GM12801 (cell line): ENCODE measurements around the gene ZDHHC17.

Source experiments
- TF ChIP-seq, protein P1 (sequence below): IDR thresholded peaks from one replicate; pipeline ENCODE4 v1.5.1; 2011; ENCODE audit warnings: control low read depth; ENCODE audit not compliant: insufficient read length; ENCODE audit errors: extremely low read depth

The ZDHHC17 gene

GRCh38 chr12:76789335-76790050, 25.6 kb downstream of the ZDHHC17 start:
- TF ChIP-seq, protein P1, sequence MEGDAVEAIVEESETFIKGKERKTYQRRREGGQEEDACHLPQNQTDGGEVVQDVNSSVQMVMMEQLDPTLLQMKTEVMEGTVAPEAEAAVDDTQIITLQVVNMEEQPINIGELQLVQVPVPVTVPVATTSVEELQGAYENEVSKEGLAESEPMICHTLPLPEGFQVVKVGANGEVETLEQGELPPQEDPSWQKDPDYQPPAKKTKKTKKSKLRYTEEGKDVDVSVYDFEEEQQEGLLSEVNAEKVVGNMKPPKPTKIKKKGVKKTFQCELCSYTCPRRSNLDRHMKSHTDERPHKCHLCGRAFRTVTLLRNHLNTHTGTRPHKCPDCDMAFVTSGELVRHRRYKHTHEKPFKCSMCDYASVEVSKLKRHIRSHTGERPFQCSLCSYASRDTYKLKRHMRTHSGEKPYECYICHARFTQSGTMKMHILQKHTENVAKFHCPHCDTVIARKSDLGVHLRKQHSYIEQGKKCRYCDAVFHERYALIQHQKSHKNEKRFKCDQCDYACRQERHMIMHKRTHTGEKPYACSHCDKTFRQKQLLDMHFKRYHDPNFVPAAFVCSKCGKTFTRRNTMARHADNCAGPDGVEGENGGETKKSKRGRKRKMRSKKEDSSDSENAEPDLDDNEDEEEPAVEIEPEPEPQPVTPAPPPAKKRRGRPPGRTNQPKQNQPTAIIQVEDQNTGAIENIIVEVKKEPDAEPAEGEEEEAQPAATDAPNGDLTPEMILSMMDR = no peak

- TF ChIP-seq, protein P1 = no peak
These were observed 26.9 kb downstream of the ZDHHC17 start for GRCh38 chr12:76790564-76791552.

DNA sequence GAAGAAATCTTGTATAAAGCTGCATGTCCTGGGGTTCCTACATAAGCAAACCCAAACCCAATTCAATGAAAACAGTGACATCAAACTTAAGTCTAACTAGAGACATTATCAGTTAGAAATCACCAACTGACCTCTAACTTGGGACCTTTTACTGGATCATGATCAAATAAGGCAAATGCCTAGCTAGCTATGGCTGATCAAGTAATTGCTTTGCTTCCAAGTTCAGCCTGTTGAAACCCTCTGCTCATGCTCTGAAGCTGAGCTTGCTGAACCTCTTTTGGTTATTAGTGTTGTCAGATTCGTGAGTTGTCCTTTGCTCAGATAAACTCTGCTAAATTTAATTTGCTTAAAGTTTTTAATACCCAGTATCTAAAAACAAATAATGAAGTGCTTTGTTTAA, 28.9 kb downstream of the ZDHHC17 start:
- TF ChIP-seq, protein P1 = no peak

- TF ChIP-seq, protein P1 = no peak
These were observed 34.9 kb downstream of the ZDHHC17 start for GRCh38 chr12:76798864-76799263.

- TF ChIP-seq, protein P1 = no peak
These were observed 35.4 kb downstream of the ZDHHC17 start for GRCh38 chr12:76799362-76799761.

DNA sequence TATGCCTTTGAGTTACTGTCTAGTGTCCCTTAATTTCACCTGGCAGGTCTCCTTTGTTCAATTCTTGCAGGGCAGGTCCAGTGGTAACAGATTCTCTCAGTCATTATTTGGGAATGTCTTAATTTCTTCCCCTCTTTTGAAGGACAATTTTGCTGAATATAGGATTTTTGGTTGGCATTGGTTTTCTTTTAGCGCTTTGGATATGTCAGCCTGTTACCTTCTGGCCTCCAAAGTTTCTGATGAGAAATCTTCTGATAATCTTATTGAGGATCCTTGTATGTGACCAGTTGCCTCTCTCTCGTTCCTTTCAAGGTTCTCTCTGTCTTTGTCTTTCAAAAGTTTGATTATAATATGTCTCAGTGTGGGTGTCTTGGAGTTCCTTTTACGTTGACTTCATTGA, 38.1 kb downstream of the ZDHHC17 start:
- TF ChIP-seq, protein P1 = no peak

DNA sequence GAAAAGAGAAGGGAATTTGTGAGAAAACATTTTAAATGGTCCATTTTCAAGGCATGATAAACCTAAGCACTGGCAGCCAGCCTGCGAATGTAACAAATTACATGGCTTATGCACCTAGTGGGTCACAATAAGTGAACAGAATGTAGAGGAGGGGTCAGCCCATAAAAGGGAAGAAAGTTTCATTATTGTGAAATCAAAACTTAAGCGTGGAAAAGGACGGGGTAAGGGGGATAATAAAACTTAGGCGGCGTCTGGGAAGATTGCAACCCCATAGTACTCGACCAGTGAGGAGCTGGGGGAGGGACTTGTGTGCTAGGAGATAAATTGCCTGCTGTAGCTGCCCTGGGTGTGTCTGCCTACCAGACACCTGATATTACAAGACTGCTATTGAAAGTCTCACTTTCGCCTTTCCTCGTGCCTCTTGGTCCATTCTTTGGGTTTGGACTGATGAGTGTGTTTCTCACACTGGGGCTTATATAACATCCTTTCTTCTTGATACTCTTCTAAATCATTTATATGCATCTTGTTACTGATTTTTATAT, 40.6 kb downstream of the ZDHHC17 start:
- TF ChIP-seq, protein P1 = no peak
